ENCODE results near the gene CYP1B1. TPM values are rescaled to one million over a fixed set of nuclear protein-coding genes. Genes with fewer than 3 reads are reported as not detected.
"Not testable (repeated sequence)": the region's sequence is repeated elsewhere in the genome, so short reads cannot be mapped to it uniquely, and the experiment has no call there.

CYP1B1 gene
- total RNA-seq, 2 experiments from 2014 or later: 6.8 to 6.9 TPM

- ChIA-PET POLR2A (no interaction called here), CTCF (no interaction called here)
These were observed 36.6 kb downstream of the CYP1B1 start for GRCh38 chr2:38039121-38039910.

GRCh38 chr2:38038682-38039081 is 37.3 kb downstream of the CYP1B1 start:
- ChIA-PET CTCF (interaction anchor here (2.4 kb wide), 1 partner anchor 38 kb away, joined by 6 read pairs; no protein-coding TSS in a partner anchor), POLR2A (no interaction called here)

GRCh38 chr2:38037757-38038621 is 38.0 kb downstream of the CYP1B1 start:
- CTCF ChIA-PET: interaction anchor here (2.4 kb wide), 1 partner anchor 39 kb away, joined by 6 read pairs; no protein-coding TSS in a partner anchor
- POLR2A ChIA-PET: interaction anchor here (1.1 kb wide), 1 partner anchor 39 kb away, joined by 7 read pairs; no protein-coding TSS in a partner anchor

GRCh38 chr2:38037325-38037724 is 38.6 kb downstream of the CYP1B1 start:
- ChIA-PET POLR2A (interaction anchor here (1.1 kb wide), 1 partner anchor 40 kb away, joined by 7 read pairs; no protein-coding TSS in a partner anchor), CTCF (interaction anchor here (2.4 kb wide), 1 partner anchor 40 kb away, joined by 6 read pairs; no protein-coding TSS in a partner anchor)

GRCh38 chr2:38035968-38036367 is 40.0 kb downstream of the CYP1B1 start:
- POLR2A ChIA-PET: no interaction called here
- CTCF ChIA-PET: no interaction called here

GRCh38 chr2:38033646-38034045 is 42.3 kb downstream of the CYP1B1 start:
- ChIA-PET CTCF (no interaction called here), POLR2A (no interaction called here)

GRCh38 chr2:38032946-38033345 is 43.0 kb downstream of the CYP1B1 start:
- POLR2A ChIA-PET: no interaction called here
- CTCF ChIA-PET: no interaction called here

GRCh38 chr2:38030635-38031355 is 45.2 kb downstream of the CYP1B1 start:
- ChIA-PET POLR2A (no interaction called here), CTCF (interaction anchor here (0.7 kb wide), 1 partner anchor 633 kb away, joined by 3 read pairs; no protein-coding TSS in a partner anchor)

GRCh38 chr2:38029512-38029911 is 46.4 kb downstream of the CYP1B1 start:
- ChIA-PET CTCF (no interaction called here), POLR2A (no interaction called here)

GRCh38 chr2:38028829-38029228 is 47.1 kb downstream of the CYP1B1 start:
- ChIA-PET CTCF (no interaction called here), POLR2A (no interaction called here)

- CTCF ChIA-PET: no interaction called here
- POLR2A ChIA-PET: no interaction called here
These were observed 49.1 kb downstream of the CYP1B1 start for GRCh38 chr2:38026846-38027245.

GRCh38 chr2:38021589-38021988 is 54.4 kb downstream of the CYP1B1 start:
- ChIA-PET CTCF (no interaction called here), POLR2A (no interaction called here)

- POLR2A ChIA-PET, CTCF ChIA-PET: not testable (repeated sequence)
These were observed 55.4 kb downstream of the CYP1B1 start for GRCh38 chr2:38020359-38021069.

- ChIA-PET POLR2A (no interaction called here), CTCF (no interaction called here)
These were observed 58.1 kb downstream of the CYP1B1 start for GRCh38 chr2:38017836-38018235.

Other genes starting within 250 kb of the CYP1B1 start
- gene RMDN2, start 150.9 kb downstream of the CYP1B1 start, total RNA-seq: 1 to 10 TPM; 3.7 to 3.9 TPM